Panc1 (cell line): Measurements from ENCODE around the gene TRIM45. TPM values are rescaled to one million over a fixed set of nuclear protein-coding genes. Genes with fewer than 3 reads are reported as not detected.

Source experiments
- ATAC-seq: fragments of 200-7000 bp; cut with Tn5 transposase; 2 replicates; pipeline ENCODE4 v1.9.1; 2020; ENCODE audit warnings: mild to moderate bottlenecking, moderate library complexity
- BruUV-seq: library from RNA; stranded (reverse); fragments of 400-500 nt; replicated peaks from 2 replicates; lab custom pipeline; 2021; lab: Mats Ljungman, UMichigan
- CTCF ChIA-PET: fragments of 300-600 bp; sonication (Branson Sonifier 250); formaldehyde crosslinking; loops from one replicate; lab custom pipeline; 2022; ENCODE audit warnings: antibody characterized with exemption; lab: Charles Lee
- POLR2A ChIA-PET: fragments of 300-600 bp; sonication (Branson Sonifier 250); formaldehyde crosslinking; loops from one replicate; lab custom pipeline; 2022; ENCODE audit warnings: antibody characterized with exemption; lab: Charles Lee
- DNase-seq: peaks from one replicate; pipeline ENCODE4 v3.0.0-alpha.2; 2010; ENCODE audit warnings: low read depth, low spot score
- H3K27ac ChIP-seq: 2 replicates; pipeline ENCODE4 v1.5.1; 2011; ENCODE audit warnings: mild to moderate bottlenecking, low read length, inconsistent platforms
- H3K27me3 ChIP-seq: fragments of 200-500 bp; sonication (Bioruptor generic); 2 replicates; pipeline ENCODE4 v1.6.0; 2014; ENCODE audit warnings: low read length, inconsistent platforms; ENCODE audit not compliant: control insufficient read depth, insufficient read depth
- H3K36me3 ChIP-seq: fragments of 200-500 bp; sonication (Bioruptor generic); 2 replicates; pipeline ENCODE4 v1.5.1; 2014; ENCODE audit warnings: inconsistent platforms, mild to moderate bottlenecking, low read length, moderate library complexity; ENCODE audit not compliant: control insufficient read depth, insufficient read depth
- H3K4me1 ChIP-seq: 2 replicates; pipeline ENCODE4 v1.5.1; 2011; ENCODE audit warnings: inconsistent platforms, mild to moderate bottlenecking, low read length, moderate library complexity; ENCODE audit not compliant: control insufficient read depth, insufficient read depth
- H3K4me3 ChIP-seq, 2 experiments: 2 replicates each; pipeline ENCODE4 v1.5.1; 2011 to 2012; ENCODE audit warnings: low read depth in 2 of 2, low read length in 2 of 2, mild to moderate bottlenecking in 2 of 2, inconsistent platforms in 1 of 2, moderate library complexity in 1 of 2
- H3K9me3 ChIP-seq: fragments of 200-500 bp; sonication (Bioruptor generic); 2 replicates; pipeline ENCODE4 v1.5.1; 2014; ENCODE audit warnings: low read depth, mild to moderate bottlenecking, inconsistent platforms, low read length, moderate library complexity; ENCODE audit not compliant: control insufficient read depth, insufficient read depth
- POLR2AphosphoS5 ChIP-seq: IDR thresholded peaks from 2 replicates; pipeline ENCODE4 v1.6.1; 2012; ENCODE audit warnings: mild to moderate bottlenecking, low read depth, low read length, moderate library complexity
- SIN3A ChIP-seq: IDR thresholded peaks from 2 replicates; pipeline ENCODE4 v1.6.1; 2012; ENCODE audit warnings: low read depth, mild to moderate bottlenecking, low read length, moderate library complexity, borderline replicate concordance; ENCODE audit not compliant: insufficient read depth
- TCF7L2 ChIP-seq: IDR thresholded peaks from 2 replicates; pipeline ENCODE4 v1.6.1; 2011; ENCODE audit warnings: mild to moderate bottlenecking, low read depth, low read length, inconsistent platforms
- in situ Hi-C: cut with HindIII; loops from 2 replicates; pipeline ENCODE4 v1.10.0; 2016; ENCODE audit warnings: low sequenced_read_pairs, low pct_unique_long_range_greater_than_20kb
- intact Hi-C: fragments of 100-400 bp; cut with micrococcal nuclease; formaldehyde crosslinking; loops from one replicate; pipeline ENCODE4 v1.10.0; 2022; ENCODE audit not compliant: unreplicated experiment
- total RNA-seq: library from RNA; stranded (reverse); gene quantifications from one replicate; pipeline ENCODE4 v1.2.1, GENCODE V29; 2021; ENCODE audit not compliant: unreplicated experiment
- TF ChIP-seq, protein P1 (sequence below), 2 experiments: IDR thresholded peaks; 2 replicates each; pipeline ENCODE4 v1.6.1; 2011 to 2012; ENCODE audit warnings: low read depth in 2 of 2, control low read depth in 1 of 2, low read length in 1 of 2, mild to moderate bottlenecking in 1 of 2, moderate library complexity in 1 of 2; ENCODE audit not compliant: insufficient read depth in 1 of 2
- TF ChIP-seq, protein P2 (sequence below): fragments of 450-650 bp; IDR thresholded peaks from 2 replicates; pipeline ENCODE4 v1.5.1; 2017; ENCODE audit warnings: mild to moderate bottlenecking

TRIM45 gene
- total RNA-seq, 1 experiment from 2014 or later = 4.7 TPM

DNA sequence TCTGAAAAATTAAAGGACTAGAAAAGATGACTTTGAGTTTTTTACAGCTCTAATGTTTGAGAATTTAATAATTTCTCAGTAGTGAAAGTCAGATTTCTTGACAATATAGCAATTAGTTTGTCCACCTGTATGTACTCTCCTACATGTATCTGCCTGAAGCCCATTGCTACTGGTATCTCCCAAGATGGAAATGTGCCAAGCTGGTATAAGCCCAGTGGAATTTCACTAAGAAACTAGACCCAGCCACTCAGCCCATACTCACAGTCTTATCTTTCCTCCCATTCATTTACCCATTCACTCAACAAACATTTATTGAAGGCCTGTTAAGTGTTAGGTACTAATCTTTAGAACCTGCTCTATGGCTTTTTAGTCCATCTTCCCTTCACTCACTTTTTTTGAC, 21.6 kb upstream of the TRIM45 start:
- H3K27me3 ChIP-seq = no peaks in the 10 kb centered on the region
- POLR2A ChIA-PET = no interaction called here
- intact Hi-C loops (no loop called here), in situ Hi-C loops (no loop called here)
- DNase-seq (no peak), ATAC-seq (no peak)
- H3K4me3 ChIP-seq = no peak overlapping the region
- CTCF ChIA-PET = no interaction called here
- H3K36me3 ChIP-seq = no peaks in the 10 kb centered on the region
- no TSS peak for BruUV-seq
- no peaks in the 10 kb centered on the region; the same call in 1 of the 2 replicates for H3K4me1 ChIP-seq
- H3K9me3 ChIP-seq = no peaks in the 10 kb centered on the region
- TF ChIP-seq SIN3A = no peak
- TF ChIP-seq POLR2AphosphoS5 = no peak
- TF ChIP-seq, protein P1, sequence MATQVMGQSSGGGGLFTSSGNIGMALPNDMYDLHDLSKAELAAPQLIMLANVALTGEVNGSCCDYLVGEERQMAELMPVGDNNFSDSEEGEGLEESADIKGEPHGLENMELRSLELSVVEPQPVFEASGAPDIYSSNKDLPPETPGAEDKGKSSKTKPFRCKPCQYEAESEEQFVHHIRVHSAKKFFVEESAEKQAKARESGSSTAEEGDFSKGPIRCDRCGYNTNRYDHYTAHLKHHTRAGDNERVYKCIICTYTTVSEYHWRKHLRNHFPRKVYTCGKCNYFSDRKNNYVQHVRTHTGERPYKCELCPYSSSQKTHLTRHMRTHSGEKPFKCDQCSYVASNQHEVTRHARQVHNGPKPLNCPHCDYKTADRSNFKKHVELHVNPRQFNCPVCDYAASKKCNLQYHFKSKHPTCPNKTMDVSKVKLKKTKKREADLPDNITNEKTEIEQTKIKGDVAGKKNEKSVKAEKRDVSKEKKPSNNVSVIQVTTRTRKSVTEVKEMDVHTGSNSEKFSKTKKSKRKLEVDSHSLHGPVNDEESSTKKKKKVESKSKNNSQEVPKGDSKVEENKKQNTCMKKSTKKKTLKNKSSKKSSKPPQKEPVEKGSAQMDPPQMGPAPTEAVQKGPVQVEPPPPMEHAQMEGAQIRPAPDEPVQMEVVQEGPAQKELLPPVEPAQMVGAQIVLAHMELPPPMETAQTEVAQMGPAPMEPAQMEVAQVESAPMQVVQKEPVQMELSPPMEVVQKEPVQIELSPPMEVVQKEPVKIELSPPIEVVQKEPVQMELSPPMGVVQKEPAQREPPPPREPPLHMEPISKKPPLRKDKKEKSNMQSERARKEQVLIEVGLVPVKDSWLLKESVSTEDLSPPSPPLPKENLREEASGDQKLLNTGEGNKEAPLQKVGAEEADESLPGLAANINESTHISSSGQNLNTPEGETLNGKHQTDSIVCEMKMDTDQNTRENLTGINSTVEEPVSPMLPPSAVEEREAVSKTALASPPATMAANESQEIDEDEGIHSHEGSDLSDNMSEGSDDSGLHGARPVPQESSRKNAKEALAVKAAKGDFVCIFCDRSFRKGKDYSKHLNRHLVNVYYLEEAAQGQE (IDR thresholded peaks at IDR 0.05; ENCODE audit: insufficient read depth in 1 of 2, low read depth in 2 of 2, low read length in 1 of 2) = no peak
- TF ChIP-seq, protein P2, sequence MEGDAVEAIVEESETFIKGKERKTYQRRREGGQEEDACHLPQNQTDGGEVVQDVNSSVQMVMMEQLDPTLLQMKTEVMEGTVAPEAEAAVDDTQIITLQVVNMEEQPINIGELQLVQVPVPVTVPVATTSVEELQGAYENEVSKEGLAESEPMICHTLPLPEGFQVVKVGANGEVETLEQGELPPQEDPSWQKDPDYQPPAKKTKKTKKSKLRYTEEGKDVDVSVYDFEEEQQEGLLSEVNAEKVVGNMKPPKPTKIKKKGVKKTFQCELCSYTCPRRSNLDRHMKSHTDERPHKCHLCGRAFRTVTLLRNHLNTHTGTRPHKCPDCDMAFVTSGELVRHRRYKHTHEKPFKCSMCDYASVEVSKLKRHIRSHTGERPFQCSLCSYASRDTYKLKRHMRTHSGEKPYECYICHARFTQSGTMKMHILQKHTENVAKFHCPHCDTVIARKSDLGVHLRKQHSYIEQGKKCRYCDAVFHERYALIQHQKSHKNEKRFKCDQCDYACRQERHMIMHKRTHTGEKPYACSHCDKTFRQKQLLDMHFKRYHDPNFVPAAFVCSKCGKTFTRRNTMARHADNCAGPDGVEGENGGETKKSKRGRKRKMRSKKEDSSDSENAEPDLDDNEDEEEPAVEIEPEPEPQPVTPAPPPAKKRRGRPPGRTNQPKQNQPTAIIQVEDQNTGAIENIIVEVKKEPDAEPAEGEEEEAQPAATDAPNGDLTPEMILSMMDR = no peak
- TF ChIP-seq TCF7L2 = no peak
- H3K27ac ChIP-seq = no peak overlapping the region

DNA sequence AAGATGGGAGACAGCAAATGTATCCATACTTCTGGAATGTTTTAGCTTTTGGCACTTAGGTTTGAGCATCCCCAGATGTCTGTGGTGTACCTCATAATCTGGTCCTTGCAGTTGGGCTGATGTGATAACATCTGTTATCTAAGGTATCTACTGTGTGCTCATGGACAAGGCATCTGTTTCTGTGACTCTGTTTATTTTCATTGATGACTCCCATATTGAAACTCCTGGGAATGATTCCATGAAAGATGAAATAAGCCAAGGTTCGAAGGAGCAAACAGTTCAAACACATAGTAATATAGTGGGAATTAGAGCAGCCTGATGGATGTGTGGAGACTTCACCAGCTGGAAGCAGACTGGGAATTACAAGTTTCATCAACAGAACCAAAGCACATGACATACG, 20.7 kb upstream of the TRIM45 start:
- TF ChIP-seq, protein P1 (IDR thresholded peaks at IDR 0.05; ENCODE audit: insufficient read depth in 1 of 2, low read depth in 2 of 2, low read length in 1 of 2) = no peak
- TF ChIP-seq TCF7L2 = no peak
- TF ChIP-seq SIN3A = no peak
- TF ChIP-seq, protein P2 = no peak
- no peak for TF ChIP-seq POLR2AphosphoS5
- no peak for DNase-seq
- Histone ChIP-seq H3K36me3 (no peaks in the 10 kb centered on the region), H3K27me3 (no peaks in the 10 kb centered on the region), H3K9me3 (no peaks in the 10 kb centered on the region), H3K4me1 (no peaks in the 10 kb centered on the region), H3K4me3 (no peak overlapping the region), H3K27ac (no peak overlapping the region)
- in situ Hi-C loops (no loop called here), intact Hi-C loops (no loop called here)
- no TSS peak for BruUV-seq
- ChIA-PET CTCF (no interaction called here), POLR2A (no interaction called here)
- no peak for ATAC-seq
